ENCODE data around the gene S100A2.
A peak's percentile ranks its signal among the peaks of the same experiment; 100 is the strongest.

The S100A2 gene

DNA sequence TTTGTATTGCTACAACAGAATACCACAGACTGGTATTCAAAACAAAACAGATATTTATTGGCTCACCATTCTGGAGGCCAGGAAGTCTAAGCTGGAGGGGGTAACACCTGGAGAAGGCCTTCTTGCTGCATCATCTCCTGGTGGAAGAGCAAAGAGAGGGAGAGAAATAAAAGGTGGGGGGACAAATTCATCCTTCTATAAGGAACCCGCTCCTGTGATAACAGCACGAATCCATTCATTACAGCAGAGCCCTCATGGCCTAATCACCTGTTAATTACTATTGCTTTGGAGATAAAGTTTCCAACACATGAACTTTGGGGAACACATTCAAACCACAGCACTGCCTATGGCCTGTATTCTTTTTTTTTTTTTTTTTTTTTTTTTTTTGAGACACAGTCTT lies 5.4 kb downstream of the S100A2 start:
- 93% methylated on average over 2 of the region's 2 CpGs for WGBS

DNA sequence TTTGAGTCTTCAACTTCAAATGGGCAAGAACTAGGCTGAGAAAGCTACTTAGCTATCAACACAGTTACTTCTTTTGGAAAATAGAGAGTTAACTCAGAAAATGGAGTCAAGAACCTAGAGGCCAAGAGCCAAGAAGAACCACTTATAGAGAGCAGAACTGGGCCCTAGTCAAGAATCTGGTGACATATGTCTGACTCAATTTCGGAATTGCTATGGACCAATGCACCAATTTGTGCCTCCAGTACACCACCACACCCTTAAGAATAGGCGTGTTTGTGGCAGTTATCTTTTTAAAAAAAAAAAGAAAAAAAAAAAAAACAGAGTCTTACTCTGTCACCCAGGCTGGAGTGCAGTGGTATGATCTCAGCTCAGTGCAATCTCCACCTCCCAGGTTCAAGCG lies 7.8 kb downstream of the S100A2 start:
- H3K27me3 ChIP-seq (ENCODE audit: control insufficient read depth in 1 of 2, insufficient read depth in 1 of 2, low read length in 2 of 2) = no peaks in the 10 kb centered on the region
- H2AFZ ChIP-seq (ENCODE audit: low read depth, low read length) = no peak overlapping the region
- no peaks in the 10 kb centered on the region for H3K79me1 ChIP-seq (replicated peaks; ENCODE audit: low read length, poor library complexity, severe bottlenecking)
- no peaks in the 10 kb centered on the region for H3K9me3 ChIP-seq (ENCODE audit: control insufficient read depth, low read length)
- no peak overlapping the region for H3K9ac ChIP-seq (ENCODE audit: low read length)
- H3K36me3 ChIP-seq (ENCODE audit: control insufficient read depth in 1 of 2, insufficient read depth in 2 of 2, low read depth in 1 of 2, low read length in 2 of 2) = peaks cover 0 to 3% of the 10 kb centered on the region in 2 experiments
- H3K4me3 ChIP-seq (ENCODE audit: insufficient read depth in 1 of 2, low read depth in 1 of 2, low read length in 2 of 2) = no peak overlapping the region
- H3K4ac ChIP-seq (ENCODE audit: low read depth in 1 of 2, low read length in 2 of 2) = no peak overlapping the region
- no peak overlapping the region for H3K27ac ChIP-seq (ENCODE audit: low read length, poor library complexity, severe bottlenecking)
- no peak overlapping the region for H2AK5ac ChIP-seq (ENCODE audit: low read length, severe bottlenecking)
- H4K8ac ChIP-seq (ENCODE audit: low read length) = no peak overlapping the region
- no peak overlapping the region for H2BK12ac ChIP-seq (ENCODE audit: low read length in 2 of 2)
- no peak overlapping the region for H2BK120ac ChIP-seq (ENCODE audit: low read depth, low read length)
- no peak overlapping the region for H3K4me2 ChIP-seq (ENCODE audit: low read length, poor library complexity, severe bottlenecking)
- no peak for DNase-seq
- H2BK5ac ChIP-seq (ENCODE audit: low read depth, low read length, poor library complexity, severe bottlenecking) = no peak overlapping the region
- 91% methylated on average over 3 of the region's 3 CpGs for WGBS
- no peak overlapping the region for H2BK15ac ChIP-seq (ENCODE audit: low read depth, poor library complexity, severe bottlenecking)
- H4K91ac ChIP-seq (ENCODE audit: low read length) = no peak overlapping the region
- H3K18ac ChIP-seq (ENCODE audit: low read depth in 1 of 2, low read length in 2 of 2) = no peak overlapping the region
- H3K23ac ChIP-seq (ENCODE audit: low read length in 2 of 2) = no peak overlapping the region
- no peak overlapping the region for H3K14ac ChIP-seq (ENCODE audit: low read length in 2 of 2)
- peaks cover 8% of the 10 kb centered on the region for H3K4me1 ChIP-seq (ENCODE audit: control insufficient read depth, insufficient read depth, low read depth, low read length)

More for the DNA sequence above, 5.4 kb downstream of the S100A2 start:
- Histone ChIP-seq H3K4me3 (ENCODE audit: insufficient read depth in 1 of 2, low read depth in 1 of 2, low read length in 2 of 2) (no peak overlapping the region), H2BK5ac (ENCODE audit: low read depth, low read length, poor library complexity, severe bottlenecking) (no peak overlapping the region), H3K18ac (ENCODE audit: low read depth in 1 of 2, low read length in 2 of 2) (no peak overlapping the region), H3K14ac (ENCODE audit: low read length in 2 of 2) (no peak overlapping the region), H2BK15ac (ENCODE audit: low read depth, poor library complexity, severe bottlenecking) (no peak overlapping the region), H2AFZ (ENCODE audit: low read depth, low read length) (no peak overlapping the region), H3K27ac (ENCODE audit: low read length, poor library complexity, severe bottlenecking) (no peak overlapping the region), H2BK120ac (ENCODE audit: low read depth, low read length) (no peak overlapping the region), H3K4me2 (ENCODE audit: low read length, poor library complexity, severe bottlenecking) (no peak overlapping the region), H3K36me3 (ENCODE audit: control insufficient read depth in 1 of 2, insufficient read depth in 2 of 2, low read depth in 1 of 2, low read length in 2 of 2) (peaks cover 0 to 3% of the 10 kb centered on the region in 2 experiments), H3K4me1 (ENCODE audit: control insufficient read depth, insufficient read depth, low read depth, low read length) (peaks cover 17% of the 10 kb centered on the region), H3K9ac (ENCODE audit: low read length) (no peak overlapping the region), H3K23ac (ENCODE audit: low read length in 2 of 2) (no peak overlapping the region), H3K79me1 (replicated peaks; ENCODE audit: low read length, poor library complexity, severe bottlenecking) (peaks cover 11% of the 10 kb centered on the region), H3K9me3 (ENCODE audit: control insufficient read depth, low read length) (no peaks in the 10 kb centered on the region), H4K91ac (ENCODE audit: low read length) (no peak overlapping the region), H4K8ac (ENCODE audit: low read length) (no peak overlapping the region), H2AK5ac (ENCODE audit: low read length, severe bottlenecking) (no peak overlapping the region), H2BK12ac (ENCODE audit: low read length in 2 of 2) (no peak overlapping the region), H3K27me3 (ENCODE audit: control insufficient read depth in 1 of 2, insufficient read depth in 1 of 2, low read length in 2 of 2) (no peaks in the 10 kb centered on the region), H3K4ac (ENCODE audit: low read depth in 1 of 2, low read length in 2 of 2) (no peak overlapping the region)
- no peak for DNase-seq

DNA sequence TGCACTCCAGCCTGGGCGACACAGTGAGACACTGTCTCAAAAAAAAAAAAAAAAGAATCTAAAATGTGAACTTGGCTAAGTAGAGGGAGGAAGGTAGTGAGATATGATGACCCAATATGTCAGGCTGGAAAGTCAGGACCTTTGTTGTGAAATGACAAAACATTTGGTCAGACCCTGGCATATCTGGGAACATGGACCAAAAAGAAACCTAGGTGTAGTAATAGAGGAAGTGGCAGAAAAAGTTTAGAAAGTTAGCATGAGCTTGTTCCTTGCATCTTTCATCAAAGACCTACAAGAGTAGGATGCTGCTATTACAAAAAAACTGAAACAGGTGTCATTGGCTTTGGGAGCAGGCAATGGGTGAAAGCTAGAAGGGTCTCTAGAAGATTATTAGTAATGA lies 9.3 kb downstream of the S100A2 start:
- WGBS = 93% methylated on average over 1 of the region's 1 CpG
- Histone ChIP-seq H3K27me3 (ENCODE audit: control insufficient read depth in 1 of 2, insufficient read depth in 1 of 2, low read length in 2 of 2) (no peaks in the 10 kb centered on the region), H3K9me3 (ENCODE audit: control insufficient read depth, low read length) (no peaks in the 10 kb centered on the region), H3K9ac (ENCODE audit: low read length) (no peak overlapping the region), H2AK5ac (ENCODE audit: low read length, severe bottlenecking) (no peak overlapping the region), H4K91ac (ENCODE audit: low read length) (no peak overlapping the region), H3K23ac (ENCODE audit: low read length in 2 of 2) (no peak overlapping the region), H2BK15ac (ENCODE audit: low read depth, poor library complexity, severe bottlenecking) (no peak overlapping the region), H3K27ac (ENCODE audit: low read length, poor library complexity, severe bottlenecking) (no peak overlapping the region), H3K18ac (ENCODE audit: low read depth in 1 of 2, low read length in 2 of 2) (no peak overlapping the region), H3K79me1 (replicated peaks; ENCODE audit: low read length, poor library complexity, severe bottlenecking) (no peaks in the 10 kb centered on the region), H2BK12ac (ENCODE audit: low read length in 2 of 2) (no peak overlapping the region), H4K8ac (ENCODE audit: low read length) (no peak overlapping the region), H3K4me1 (ENCODE audit: control insufficient read depth, insufficient read depth, low read depth, low read length) (peaks cover 5% of the 10 kb centered on the region), H2BK5ac (ENCODE audit: low read depth, low read length, poor library complexity, severe bottlenecking) (no peak overlapping the region), H2AFZ (ENCODE audit: low read depth, low read length) (no peak overlapping the region), H3K14ac (ENCODE audit: low read length in 2 of 2) (no peak overlapping the region), H3K4ac (ENCODE audit: low read depth in 1 of 2, low read length in 2 of 2) (no peak overlapping the region), H2BK120ac (ENCODE audit: low read depth, low read length) (no peak overlapping the region), H3K4me2 (ENCODE audit: low read length, poor library complexity, severe bottlenecking) (no peak overlapping the region), H3K36me3 (ENCODE audit: control insufficient read depth in 1 of 2, insufficient read depth in 2 of 2, low read depth in 1 of 2, low read length in 2 of 2) (peaks cover 1 to 7% of the 10 kb centered on the region in 2 experiments), H3K4me3 (ENCODE audit: insufficient read depth in 1 of 2, low read depth in 1 of 2, low read length in 2 of 2) (no peak overlapping the region)
- no peak for DNase-seq

DNA sequence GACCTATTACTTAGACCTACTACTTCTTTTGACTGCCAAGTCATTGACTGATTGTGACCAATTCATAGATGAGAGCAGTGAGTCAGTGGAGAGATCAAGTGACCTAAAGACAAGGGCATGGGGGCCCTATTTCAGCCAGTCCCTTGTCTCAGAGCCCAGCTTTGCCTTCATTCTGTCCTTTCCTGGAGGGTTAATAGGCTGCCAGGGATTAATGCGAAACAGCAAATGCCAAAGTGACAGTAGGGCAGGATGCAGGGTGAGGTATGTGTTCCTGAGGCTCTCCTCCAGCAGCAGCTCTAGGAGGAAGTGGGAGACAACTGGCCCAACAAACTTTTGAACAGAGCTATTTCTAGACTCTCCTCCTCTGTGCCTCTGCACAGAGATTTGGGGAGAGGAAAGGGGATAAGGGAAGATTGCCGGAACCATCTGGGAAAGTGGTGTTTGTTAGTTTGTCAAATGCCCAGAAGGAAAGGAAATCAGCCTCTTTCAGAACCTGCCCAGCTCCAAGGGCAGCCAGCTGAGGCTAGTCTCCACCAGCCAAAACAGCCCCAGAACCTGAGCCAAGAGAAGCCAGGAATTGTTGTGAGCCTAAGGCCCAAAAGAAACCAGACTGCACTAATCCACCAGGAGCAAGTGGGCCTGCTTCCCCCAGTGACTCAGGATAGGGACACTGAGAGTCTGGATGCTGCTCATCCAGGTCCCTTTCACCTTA lies 11.7 kb downstream of the S100A2 start:
- no peaks in the 10 kb centered on the region for H3K79me1 ChIP-seq (replicated peaks; ENCODE audit: low read length, poor library complexity, severe bottlenecking)
- peak overlapping the region; percentile 86 for H4K8ac ChIP-seq (ENCODE audit: low read length)
- peak overlapping the region; percentile 72 for H3K9ac ChIP-seq (ENCODE audit: low read length)
- no peak overlapping the region for H2BK15ac ChIP-seq (ENCODE audit: low read depth, poor library complexity, severe bottlenecking)
- H2BK12ac ChIP-seq (ENCODE audit: low read length in 2 of 2) = peak overlapping the region; percentile 68 to 75
- no peak overlapping the region for H3K27ac ChIP-seq (ENCODE audit: low read length, poor library complexity, severe bottlenecking)
- 78% methylated on average over 2 of the region's 2 CpGs for WGBS
- H2BK5ac ChIP-seq (ENCODE audit: low read depth, low read length, poor library complexity, severe bottlenecking) = no peak overlapping the region
- peak overlapping the region; percentile 34 for H4K91ac ChIP-seq (ENCODE audit: low read length)
- H3K4me3 ChIP-seq (ENCODE audit: insufficient read depth in 1 of 2, low read depth in 1 of 2, low read length in 2 of 2) = no peak overlapping the region
- H3K27me3 ChIP-seq (ENCODE audit: control insufficient read depth in 1 of 2, insufficient read depth in 1 of 2, low read length in 2 of 2) = no peaks in the 10 kb centered on the region
- H2AFZ ChIP-seq (ENCODE audit: low read depth, low read length) = no peak overlapping the region
- peak overlapping the region; percentile 3 for H2BK120ac ChIP-seq (ENCODE audit: low read depth, low read length)
- H2AK5ac ChIP-seq (ENCODE audit: low read length, severe bottlenecking) = peak overlapping the region; percentile 17
- H3K18ac ChIP-seq (ENCODE audit: low read depth in 1 of 2, low read length in 2 of 2) = peak overlapping the region in 1 of 2 experiments; percentile 74
- DNase-seq = peak; percentile 31
- no peaks in the 10 kb centered on the region for H3K9me3 ChIP-seq (ENCODE audit: control insufficient read depth, low read length)
- no peak overlapping the region for H3K23ac ChIP-seq (ENCODE audit: low read length in 2 of 2)
- no peak overlapping the region for H3K4me2 ChIP-seq (ENCODE audit: low read length, poor library complexity, severe bottlenecking)
- peaks cover 0 to 11% of the 10 kb centered on the region in 2 experiments for H3K36me3 ChIP-seq (ENCODE audit: control insufficient read depth in 1 of 2, insufficient read depth in 2 of 2, low read depth in 1 of 2, low read length in 2 of 2)
- H3K4ac ChIP-seq (ENCODE audit: low read depth in 1 of 2, low read length in 2 of 2) = peak overlapping the region in 1 of 2 experiments; percentile 75
- H3K14ac ChIP-seq (ENCODE audit: low read length in 2 of 2) = no peak overlapping the region
- H3K4me1 ChIP-seq (ENCODE audit: control insufficient read depth, insufficient read depth, low read depth, low read length) = peaks cover 17% of the 10 kb centered on the region
